ENCODE data around the gene CPED1.

DNA sequence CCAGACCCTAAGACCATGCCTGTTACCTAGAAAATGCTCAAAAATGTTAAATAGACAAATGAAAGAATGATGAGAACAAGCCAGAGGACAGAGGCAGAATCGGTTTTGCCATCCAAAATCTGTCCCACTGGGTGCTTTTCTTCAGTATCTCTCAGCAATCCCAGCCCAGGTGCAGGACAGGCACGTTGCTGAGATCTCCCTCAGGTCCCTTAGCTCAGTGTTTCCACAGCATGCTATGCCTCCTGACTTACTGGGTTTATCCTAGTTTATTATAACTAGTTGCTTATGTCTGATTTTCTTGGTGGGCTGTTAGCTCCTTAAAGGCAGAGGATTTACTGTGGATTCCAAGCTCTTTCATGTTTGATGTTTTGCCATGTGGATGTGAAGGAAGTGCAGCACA is 20.3 kb downstream of the CPED1 start:
- TF ChIP-seq, protein P1, sequence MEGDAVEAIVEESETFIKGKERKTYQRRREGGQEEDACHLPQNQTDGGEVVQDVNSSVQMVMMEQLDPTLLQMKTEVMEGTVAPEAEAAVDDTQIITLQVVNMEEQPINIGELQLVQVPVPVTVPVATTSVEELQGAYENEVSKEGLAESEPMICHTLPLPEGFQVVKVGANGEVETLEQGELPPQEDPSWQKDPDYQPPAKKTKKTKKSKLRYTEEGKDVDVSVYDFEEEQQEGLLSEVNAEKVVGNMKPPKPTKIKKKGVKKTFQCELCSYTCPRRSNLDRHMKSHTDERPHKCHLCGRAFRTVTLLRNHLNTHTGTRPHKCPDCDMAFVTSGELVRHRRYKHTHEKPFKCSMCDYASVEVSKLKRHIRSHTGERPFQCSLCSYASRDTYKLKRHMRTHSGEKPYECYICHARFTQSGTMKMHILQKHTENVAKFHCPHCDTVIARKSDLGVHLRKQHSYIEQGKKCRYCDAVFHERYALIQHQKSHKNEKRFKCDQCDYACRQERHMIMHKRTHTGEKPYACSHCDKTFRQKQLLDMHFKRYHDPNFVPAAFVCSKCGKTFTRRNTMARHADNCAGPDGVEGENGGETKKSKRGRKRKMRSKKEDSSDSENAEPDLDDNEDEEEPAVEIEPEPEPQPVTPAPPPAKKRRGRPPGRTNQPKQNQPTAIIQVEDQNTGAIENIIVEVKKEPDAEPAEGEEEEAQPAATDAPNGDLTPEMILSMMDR (IDR thresholded peaks at IDR 0.05) = no peak
- TF ChIP-seq POLR2A (IDR thresholded peaks at IDR 0.05) = no peak
- no peak for TF ChIP-seq POLR2AphosphoS5 (IDR thresholded peaks at IDR 0.05)

Data from transverse colon (tissue), 4 donors.